NCI-H510A treated with DMSO at 0.1 percent for 48 hours (cell line): ENCODE results near the gene KHDC4.
"Not testable (repeated sequence)": the region's sequence is repeated elsewhere in the genome, so short reads cannot be mapped to it uniquely, and the experiment has no call there.

Source experiments
- DNase-seq: peaks from one replicate; lab custom pipeline; 2025; lab: John Stamatoyannopoulos, UW

KHDC4 gene

GRCh38 chr1:155900161-155900560 is 34.1 kb downstream of the KHDC4 start:
- DNase-seq: no peak

DNA sequence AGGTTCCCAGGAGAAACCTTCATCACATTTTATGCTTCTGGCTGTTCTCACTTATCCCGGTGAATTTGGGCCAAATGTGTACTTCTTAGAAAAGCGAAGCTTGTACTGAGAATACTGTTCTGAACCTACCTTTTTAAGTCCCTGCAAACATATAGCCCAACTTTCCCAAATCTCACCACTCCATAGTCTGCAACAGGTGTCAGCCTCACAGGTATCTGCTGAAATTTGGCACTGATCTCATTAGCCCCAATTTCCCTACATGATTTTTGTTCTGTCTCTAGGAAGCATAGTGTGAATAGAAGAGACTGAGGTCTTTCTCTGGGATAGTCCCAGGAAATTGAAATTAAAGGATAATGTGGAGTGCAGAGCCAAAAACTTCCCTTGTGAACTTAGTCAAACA is 34.5 kb downstream of the KHDC4 start:
- no peak for DNase-seq

GRCh38 chr1:155898888-155899287 is 35.3 kb downstream of the KHDC4 start:
- no peak for DNase-seq

DNA sequence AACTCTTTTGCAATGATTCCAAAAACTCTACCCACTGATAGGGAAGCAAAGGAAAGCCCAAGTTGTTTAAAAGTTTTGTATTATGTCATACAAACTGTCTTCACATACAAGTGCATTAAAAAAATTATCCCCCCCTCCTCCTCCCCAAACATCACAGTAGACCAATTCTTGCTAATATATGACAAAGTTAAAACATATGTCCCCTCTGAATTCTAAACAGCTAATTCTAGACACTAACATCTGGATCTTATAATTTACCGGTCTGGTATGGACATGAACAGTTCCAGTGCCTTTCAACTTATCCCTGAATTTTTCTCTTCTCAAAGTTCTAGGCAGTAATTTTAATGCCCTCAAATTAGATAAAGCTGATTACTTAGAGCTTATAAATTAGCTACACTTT is 36.5 kb downstream of the KHDC4 start:
- DNase-seq: no peak

GRCh38 chr1:155896476-155896875 is 37.7 kb downstream of the KHDC4 start:
- not testable (repeated sequence) for DNase-seq

- not testable (repeated sequence) for DNase-seq
These were observed 38.6 kb downstream of the KHDC4 start for GRCh38 chr1:155895617-155896016.

DNA sequence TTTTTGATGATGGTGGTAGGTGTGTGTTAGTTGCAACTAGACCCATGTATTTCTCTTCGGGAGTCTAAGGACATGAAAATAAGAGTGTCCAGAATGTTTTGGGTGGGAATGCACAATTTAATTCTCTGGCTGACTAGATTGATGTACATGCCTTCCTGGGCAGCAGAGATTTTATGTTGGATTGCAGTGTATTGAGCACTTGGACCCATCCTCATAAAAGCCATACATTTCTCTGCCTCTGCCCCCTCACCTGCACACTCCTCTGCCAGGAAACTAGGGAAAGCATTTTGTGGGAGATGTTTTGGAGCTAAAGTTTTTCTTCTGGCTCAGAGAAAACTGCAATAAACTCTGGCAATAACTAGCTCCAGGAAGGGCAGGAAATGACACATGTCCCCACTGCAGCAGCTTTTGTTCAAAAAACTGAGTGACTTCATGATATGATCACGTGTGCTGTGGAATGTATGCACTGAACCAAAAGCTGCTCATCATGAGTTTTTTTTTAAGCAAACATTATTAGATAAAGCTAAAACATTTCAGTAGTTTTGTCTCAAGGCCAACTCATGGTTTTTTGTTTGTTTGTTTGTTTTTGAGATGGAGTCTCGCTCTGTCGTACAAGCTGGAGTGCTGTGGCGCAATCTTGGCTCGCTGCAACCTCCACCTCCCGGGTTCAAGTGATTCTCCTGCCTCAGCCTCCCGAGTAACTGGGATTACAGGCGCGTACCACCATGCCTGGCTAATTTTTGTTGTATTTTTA is 40.6 kb downstream of the KHDC4 start:
- DNase-seq: no peak

DNA sequence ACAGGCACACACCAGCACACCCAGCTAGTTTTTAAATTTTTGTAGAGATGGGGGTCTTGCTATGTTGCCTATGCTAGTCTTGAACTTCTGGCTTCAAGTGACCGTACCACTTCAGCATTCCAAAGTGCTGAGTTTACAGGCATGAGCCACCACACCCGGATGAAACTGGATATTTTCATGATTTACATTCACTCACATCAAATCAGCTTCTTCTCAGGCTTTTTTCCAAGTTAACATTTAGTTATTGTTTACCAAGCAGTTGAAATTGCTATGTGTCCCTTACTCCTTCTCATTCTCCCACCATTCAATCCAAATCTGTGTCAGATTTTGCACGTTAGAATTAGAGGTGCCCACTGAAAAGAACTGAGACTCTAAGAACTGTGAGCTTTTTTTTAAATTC is 41.4 kb downstream of the KHDC4 start:
- DNase-seq: no peak

DNA sequence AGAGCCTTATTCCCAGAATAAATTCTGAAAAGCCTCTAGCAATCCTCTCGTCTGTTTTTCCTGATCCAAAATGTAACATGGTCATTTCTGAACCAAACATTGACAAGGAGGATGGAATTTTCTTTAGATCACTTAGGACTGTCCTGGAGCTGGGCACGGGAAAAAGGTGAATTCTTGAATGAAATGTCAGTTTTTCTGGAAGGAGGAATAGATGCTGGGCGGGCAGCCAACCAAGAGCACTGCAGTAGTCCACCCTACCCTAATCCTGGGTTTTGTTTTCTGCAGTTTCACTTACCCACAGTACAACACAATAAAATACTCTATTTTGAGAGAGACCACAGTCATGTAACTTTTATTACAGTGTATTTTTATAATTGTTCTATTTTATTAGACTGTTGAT is 44.0 kb downstream of the KHDC4 start:
- no peak for DNase-seq

GRCh38 chr1:155889566-155889965 is 44.6 kb downstream of the KHDC4 start:
- DNase-seq: no peak

DNA sequence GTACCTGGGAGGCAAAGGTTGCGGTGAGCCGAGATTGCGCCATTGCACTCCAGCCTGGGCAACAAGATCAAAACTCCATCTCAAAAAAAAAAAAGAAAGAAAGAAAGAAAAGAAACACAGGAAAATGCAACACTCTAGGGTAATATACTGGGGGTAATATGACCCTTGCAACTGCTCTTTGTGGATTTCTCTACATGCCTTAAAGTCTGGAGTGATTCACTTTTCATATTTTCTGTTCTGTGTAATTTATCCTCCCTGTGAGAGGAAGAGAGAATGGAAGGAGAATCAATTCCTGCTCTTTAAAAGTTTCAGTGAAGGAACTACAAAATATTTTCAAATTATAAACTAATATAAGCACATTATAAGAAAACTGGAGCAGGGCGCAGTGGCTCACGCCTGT is 45.7 kb downstream of the KHDC4 start:
- DNase-seq: no peak

DNA sequence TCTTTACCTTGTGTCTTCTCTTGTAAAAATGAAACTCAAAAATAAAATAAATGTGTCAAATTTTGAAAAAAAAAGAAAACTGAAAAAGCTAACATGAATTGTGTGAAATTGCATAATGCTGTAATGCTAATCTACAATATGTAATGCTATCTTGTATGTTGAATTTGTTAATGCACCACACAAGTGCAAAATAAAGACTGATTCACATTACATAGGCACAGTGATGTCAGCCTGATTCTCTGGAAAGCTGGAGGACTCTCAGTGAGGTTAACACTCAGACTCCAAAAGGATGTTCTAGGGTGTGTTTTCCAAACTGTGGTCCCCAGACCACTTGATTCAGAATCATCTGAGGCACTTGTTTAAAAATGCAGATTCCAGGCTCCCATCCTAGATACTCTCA is 49.2 kb downstream of the KHDC4 start:
- no peak for DNase-seq

DNA sequence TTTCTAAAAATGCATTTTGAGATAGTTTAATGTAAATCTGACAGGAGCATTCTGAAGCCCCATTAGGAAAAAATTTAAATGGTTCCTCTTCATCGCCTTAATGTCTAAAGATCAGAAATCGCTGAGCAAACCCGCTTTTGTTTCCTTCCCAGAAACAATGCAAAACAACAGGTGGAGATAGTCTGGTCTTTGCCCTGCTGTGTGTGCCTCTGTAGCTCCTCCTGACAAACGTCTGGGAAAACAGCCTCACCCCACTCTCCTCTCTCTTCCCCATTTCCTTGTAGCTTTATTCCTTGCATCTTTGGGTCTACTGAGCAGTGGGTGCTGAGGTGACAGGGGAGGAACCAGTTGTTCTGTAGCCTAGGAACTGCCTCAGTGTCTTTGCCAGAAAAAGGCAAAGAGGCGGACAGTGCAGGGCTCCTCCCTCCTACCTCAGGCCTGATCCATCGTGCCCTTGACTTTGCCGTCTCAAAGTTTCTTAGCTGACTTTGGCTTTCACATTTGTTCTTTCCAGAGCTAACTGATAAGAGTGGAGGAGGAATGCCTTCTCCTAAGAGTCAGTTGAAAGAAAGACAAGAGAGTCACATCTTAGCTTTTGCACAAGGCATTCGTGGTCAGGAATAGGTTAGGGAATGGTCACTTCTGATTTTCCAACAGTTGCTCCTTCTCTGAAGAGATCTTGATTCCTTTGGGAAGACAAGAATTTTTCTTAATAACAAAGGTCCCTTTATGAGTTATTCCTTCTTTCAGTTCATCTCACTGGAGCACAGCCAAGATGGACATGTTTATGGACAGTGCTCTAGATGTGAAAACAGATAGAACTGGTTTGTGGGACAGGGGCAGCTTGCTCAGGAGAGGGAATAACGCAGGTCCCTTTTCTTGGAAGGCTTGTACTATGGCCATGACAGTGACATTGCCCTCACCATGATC is 49.9 kb downstream of the KHDC4 start:
- DNase-seq: no peak

- DNase-seq: no peak
These were observed 51.4 kb downstream of the KHDC4 start for GRCh38 chr1:155882766-155883165.

GRCh38 chr1:155882235-155882634 is 52.0 kb downstream of the KHDC4 start:
- no peak for DNase-seq

DNA sequence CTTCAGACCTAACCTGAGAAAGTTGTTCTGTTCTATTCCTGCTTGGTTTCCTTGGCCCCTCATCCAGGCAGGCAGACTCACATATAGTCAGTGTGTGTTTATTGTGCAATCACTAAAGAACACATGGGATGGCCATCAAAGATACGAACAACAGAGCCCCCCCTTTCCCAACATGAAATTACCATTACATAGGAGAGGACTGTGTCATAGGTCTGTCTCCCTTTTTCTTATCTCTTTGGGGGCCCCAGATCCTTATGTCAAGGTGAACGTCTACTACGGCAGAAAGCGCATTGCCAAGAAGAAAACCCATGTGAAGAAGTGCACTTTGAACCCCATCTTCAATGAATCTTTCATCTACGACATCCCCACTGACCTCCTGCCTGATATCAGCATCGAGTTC is 53.3 kb downstream of the KHDC4 start:
- DNase-seq: no peak

GRCh38 chr1:155880251-155880650 is 54.0 kb downstream of the KHDC4 start:
- no peak for DNase-seq

DNA sequence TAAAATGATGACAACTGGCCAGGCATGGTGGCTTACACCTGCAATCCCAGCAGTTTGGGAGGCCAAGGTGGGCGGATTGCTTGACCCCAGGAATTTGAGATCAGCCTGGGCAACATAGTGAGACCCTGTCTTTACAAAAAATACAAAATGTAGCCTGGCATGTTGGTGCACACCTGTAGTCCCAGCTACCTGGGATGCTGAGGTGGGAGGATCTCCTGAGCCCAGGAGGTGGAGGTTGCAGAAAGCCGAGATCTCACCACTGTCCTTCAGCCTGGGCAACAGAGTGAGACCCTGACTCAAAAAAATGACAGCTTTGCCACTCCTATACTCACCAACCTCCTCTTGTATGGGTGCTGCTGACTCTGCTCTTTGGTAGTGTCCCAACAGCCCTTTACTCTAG is 56.3 kb downstream of the KHDC4 start:
- DNase-seq: no peak

DNA sequence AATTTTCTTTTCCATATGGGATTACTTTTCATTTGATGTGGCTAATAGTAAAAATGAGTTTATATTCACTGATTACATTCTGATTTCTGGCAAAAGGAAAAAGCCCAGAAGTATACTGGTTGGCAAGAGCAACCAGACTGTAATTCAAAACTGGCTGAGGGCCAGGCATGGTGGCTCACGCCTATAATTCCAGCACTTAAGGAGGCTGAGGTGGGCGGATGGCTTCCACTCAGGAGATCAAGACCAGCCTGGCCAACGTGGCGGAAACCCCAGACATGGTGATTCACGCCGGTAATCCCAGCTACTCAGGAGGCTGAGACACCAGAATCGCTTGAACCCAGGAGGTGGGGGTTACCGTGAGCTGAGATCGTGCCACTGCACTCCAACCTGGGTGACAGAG is 60.4 kb downstream of the KHDC4 start:
- no peak for DNase-seq

DNA sequence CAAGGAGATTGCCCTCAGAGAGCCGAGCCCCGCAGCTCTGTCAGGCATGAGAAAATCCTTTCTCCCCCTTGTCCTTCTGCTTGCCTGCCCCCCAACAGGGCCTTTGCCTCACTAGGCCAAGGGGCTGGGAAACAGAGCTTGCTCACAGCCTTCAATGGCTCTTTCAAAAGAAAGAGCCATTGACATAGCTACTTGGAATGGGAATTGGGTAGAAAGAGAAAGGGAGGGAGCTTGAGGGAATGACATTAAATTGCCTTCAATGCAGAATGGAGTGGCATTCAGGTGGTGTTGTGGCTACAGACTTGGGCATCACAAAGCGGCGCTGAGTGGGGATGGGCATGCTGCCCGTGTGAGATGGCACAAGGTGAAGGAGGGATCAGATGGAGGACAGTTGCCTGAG is 61.7 kb downstream of the KHDC4 start:
- no peak for DNase-seq

- DNase-seq: no peak
These were observed 62.8 kb downstream of the KHDC4 start for GRCh38 chr1:155871390-155871789.

- DNase-seq: no peak
These were observed 66.4 kb downstream of the KHDC4 start for GRCh38 chr1:155867766-155868165.

DNA sequence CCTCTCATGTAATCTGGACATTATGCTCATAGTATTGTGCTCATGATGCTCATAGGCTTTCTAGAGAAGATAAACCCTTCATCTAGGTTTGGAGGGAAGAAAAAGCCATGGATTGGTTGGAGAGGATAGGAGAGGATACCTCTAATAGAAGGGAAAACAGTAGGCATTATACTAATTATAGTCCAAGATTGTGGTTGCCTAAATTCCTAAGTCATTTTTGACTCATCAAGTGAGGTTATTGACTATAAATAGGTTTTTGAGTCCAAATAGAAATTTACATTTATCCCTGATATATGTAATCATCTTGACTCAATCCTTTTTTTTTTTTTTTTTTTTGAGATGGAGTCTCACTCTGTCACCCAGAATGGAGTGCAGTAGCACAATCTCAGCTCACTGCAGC is 69.8 kb downstream of the KHDC4 start:
- DNase-seq: no peak
